Ovary (tissue), 9 donors: ENCODE measurements around the gene SLC25A38. TPM values are rescaled to one million over a fixed set of nuclear protein-coding genes. Genes with fewer than 3 reads are reported as not detected.

Experiments used
- DNase-seq, 5 donors: peaks; one replicate each; pipeline ENCODE4 v3.0.0-alpha.2; 2019 to 2020
- H3K27ac ChIP-seq, 2 donors: fragments of 200-600 bp; one replicate each; pipeline versions ENCODE4 v1.5.1 to v1.8.0; 2019 to 2022
- H3K27me3 ChIP-seq: fragments of 200-600 bp; one replicate; pipeline ENCODE4 v1.8.0; 2022
- H3K36me3 ChIP-seq: fragments of 200-600 bp; sonication (generic); one replicate; pipeline ENCODE4 v1.5.1; 2019
- H3K4me1 ChIP-seq: one replicate; pipeline ENCODE4 v1.8.1; 2013; ENCODE audit warnings: mild to moderate bottlenecking, moderate library complexity; ENCODE audit not compliant: insufficient read depth
- H3K4me3 ChIP-seq: fragments of 200-600 bp; sonication (generic); one replicate; pipeline ENCODE4 v1.5.1; 2017
- H3K9me3 ChIP-seq, 2 donors: fragments of 200-600 bp in 1 of 2; sonication (generic) in 1 of 2; one replicate each; pipeline versions ENCODE4 v1.5.1 to v1.8.1; 2013 to 2019; ENCODE audit warnings: mild to moderate bottlenecking in 1 of 2, moderate library complexity in 1 of 2
- EP300 ChIP-seq: sonication (generic); formaldehyde crosslinking; IDR thresholded peaks from one replicate; pipeline ENCODE4 v1.6.1; 2017; ENCODE audit warnings: antibody characterized with exemption
- POLR2A ChIP-seq: fragments of 450-650 bp; IDR thresholded peaks from one replicate; pipeline ENCODE4 v1.6.1; 2017; ENCODE audit warnings: antibody characterized with exemption, mild to moderate bottlenecking, moderate library complexity
- WGBS, 3 donors: extraction: QIAGEN DNeasy Blood & Tissue Kit in 1 of 3; methylation state at CpG; one replicate each; pipeline versions ENCODE4 v1.1.5 to v1.1.7; 2013 to 2017; 5-methylcytosine and 5-hydroxymethylcytosine counted together
- intact Hi-C, 4 donors: fragments of 100-400 bp; cut with DNase I; formaldehyde crosslinking; loops; one replicate each; pipeline versions ENCODE4 v1.11.0 to v1.15.1; 2022 to 2023
- polyA plus RNA-seq, 2 donors: library from polyadenylated mRNA; stranded (reverse); fragments of 200-250 nt in 1 of 2; fragments of 350-450 nt in 1 of 2; fragmentation: Illumina TruSeq in 1 of 2; extraction: RNeasy Lipid Tissue Mini Kit (QIAGEN cat#74804) in 1 of 2; gene quantifications; one replicate each; pipeline ENCODE4 v1.2.3, GENCODE V29; 2013 to 2014
- total RNA-seq, 7 donors: library from RNA; depleted of rRNA in 2 of 7; stranded (reverse); fragments of >200 nt in 2 of 7; fragmentation: NEBNext Ultra II Directional in 3 of 7; extraction: Animal tissue kit (Norgen Biotek cat#: 25700) in 3 of 7; gene quantifications; one replicate each; pipeline versions ENCODE4 v1.1.0 to v1.2.4, GENCODE V29; 2016 to 2023
- TF ChIP-seq, protein P1 (sequence below), 3 donors: fragments of 450-650 bp in 2 of 3; fragments of 200-600 bp in 1 of 3; IDR thresholded peaks; one replicate each; pipeline versions ENCODE4 v1.5.1 to v1.8.0; 2016 to 2022; ENCODE audit warnings: antibody characterized with exemption in 3 of 3, mild to moderate bottlenecking in 1 of 3
- donor health status: DM: no; HTN: no; CAD: no; lungs with moderate emphysema.
- donor health status: DM: no; HTN: no; CAD: no.
- donor health status: Bipolar disorder and iron deficiency.
- donor health status: DM: yes; HTN: yes; CAD: no.
- donor health status: DM: no; HTN: no; CAD: no.
- donor health status: DM: yes; HTN: yes; CAD: no.

Gene SLC25A38
- total and polyA plus RNA-seq, 9 donors, result 28.8 to 70.5 (median 37.2) TPM

- TF ChIP-seq EP300 (no peak), POLR2A (no peak)
- TF ChIP-seq, protein P1, sequence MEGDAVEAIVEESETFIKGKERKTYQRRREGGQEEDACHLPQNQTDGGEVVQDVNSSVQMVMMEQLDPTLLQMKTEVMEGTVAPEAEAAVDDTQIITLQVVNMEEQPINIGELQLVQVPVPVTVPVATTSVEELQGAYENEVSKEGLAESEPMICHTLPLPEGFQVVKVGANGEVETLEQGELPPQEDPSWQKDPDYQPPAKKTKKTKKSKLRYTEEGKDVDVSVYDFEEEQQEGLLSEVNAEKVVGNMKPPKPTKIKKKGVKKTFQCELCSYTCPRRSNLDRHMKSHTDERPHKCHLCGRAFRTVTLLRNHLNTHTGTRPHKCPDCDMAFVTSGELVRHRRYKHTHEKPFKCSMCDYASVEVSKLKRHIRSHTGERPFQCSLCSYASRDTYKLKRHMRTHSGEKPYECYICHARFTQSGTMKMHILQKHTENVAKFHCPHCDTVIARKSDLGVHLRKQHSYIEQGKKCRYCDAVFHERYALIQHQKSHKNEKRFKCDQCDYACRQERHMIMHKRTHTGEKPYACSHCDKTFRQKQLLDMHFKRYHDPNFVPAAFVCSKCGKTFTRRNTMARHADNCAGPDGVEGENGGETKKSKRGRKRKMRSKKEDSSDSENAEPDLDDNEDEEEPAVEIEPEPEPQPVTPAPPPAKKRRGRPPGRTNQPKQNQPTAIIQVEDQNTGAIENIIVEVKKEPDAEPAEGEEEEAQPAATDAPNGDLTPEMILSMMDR (IDR thresholded peaks at IDR 0.05), result no peak
- Histone ChIP-seq H3K4me1 (peaks cover 7% of the 10 kb centered on the region), H3K9me3 (no peaks in the 10 kb centered on the region), H3K27me3 (no peaks in the 10 kb centered on the region), H3K4me3 (no peak overlapping the region), H3K36me3 (no peaks in the 10 kb centered on the region), H3K27ac (no peak overlapping the region)
- intact Hi-C loops, result loop anchor here in 1 of 4 donors (10.0 kb wide), 1 partner anchor 937 kb away; no protein-coding TSS in a partner anchor
- whole genome bisulfite sequencing, 3 donors, result 91 to 95% (median 95%) methylated on average over 3 of the region's 3 CpGs
- no peak for DNase-seq
Observed at GRCh38 chr3:39381432-39381831, 1.7 kb upstream of the SLC25A38 start.

DNA sequence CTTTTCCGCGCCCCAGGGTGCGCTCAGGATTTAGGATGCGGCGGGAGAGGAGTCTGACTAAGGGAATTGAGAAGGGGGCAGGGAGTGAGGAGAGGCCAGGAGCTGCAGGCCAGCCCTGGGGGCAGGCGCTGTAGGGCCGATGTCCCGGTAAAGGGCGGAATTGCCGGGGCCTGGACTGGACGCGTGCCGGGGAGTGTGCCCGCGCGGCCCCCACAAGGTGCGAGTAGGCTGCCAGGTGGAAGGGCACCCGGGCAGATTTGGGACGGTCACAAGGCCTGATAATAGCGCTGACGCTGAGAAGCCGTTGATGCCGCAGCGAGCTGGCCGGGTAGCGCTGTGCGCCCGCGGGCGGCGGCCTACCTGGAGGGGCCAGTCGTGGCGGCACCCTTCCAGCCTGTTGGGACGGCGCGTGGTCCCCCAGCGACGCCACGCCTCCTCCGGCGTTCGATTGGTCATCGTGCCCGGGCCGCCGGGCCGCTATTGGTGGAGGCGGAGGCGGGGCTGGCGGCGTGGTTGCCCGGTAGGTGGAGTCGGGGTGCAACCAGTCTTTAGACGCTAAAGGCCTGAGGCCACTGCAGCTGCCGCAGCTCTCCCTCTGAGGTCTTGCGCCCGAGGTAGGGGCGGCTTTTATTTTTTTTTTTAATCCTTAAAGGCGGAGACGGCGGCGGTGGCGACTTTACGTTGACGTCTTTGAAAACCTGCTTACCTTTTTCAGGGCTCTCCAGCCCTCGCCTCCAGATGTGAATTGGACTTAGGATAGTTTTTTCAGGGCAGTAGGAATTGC is 903 bp downstream of the SLC25A38 start:
- H3K36me3 ChIP-seq, result no peaks in the 10 kb centered on the region
- peak overlapping the region; percentile 93 for H3K4me3 ChIP-seq
- no peaks in the 10 kb centered on the region for H3K27me3 ChIP-seq
- H3K27ac ChIP-seq, result peak overlapping the region; percentile 88 to 91
- TF ChIP-seq, protein P1 (IDR thresholded peaks at IDR 0.05), result peak in 1 of 3 donors; percentile 43
- TF ChIP-seq EP300 (no peak), POLR2A (peak; percentile 64)
- peak; percentile 95 to 98 (median 96) for DNase-seq
- intact Hi-C loops, result loop anchor here in 2 of 4 donors (1.0 to 10.0 kb wide), 2 partner anchors 22 to 939 kb away; partner anchors contain the start of gene RPSA (in 1 of the 2)
- H3K4me1 ChIP-seq, result peaks cover 10% of the 10 kb centered on the region
- H3K9me3 ChIP-seq, result no peaks in the 10 kb centered on the region
- WGBS, 3 donors, result 0 to 1% (median 0%) methylated on average over 65 to 66 of the region's 66 CpGs

DNA sequence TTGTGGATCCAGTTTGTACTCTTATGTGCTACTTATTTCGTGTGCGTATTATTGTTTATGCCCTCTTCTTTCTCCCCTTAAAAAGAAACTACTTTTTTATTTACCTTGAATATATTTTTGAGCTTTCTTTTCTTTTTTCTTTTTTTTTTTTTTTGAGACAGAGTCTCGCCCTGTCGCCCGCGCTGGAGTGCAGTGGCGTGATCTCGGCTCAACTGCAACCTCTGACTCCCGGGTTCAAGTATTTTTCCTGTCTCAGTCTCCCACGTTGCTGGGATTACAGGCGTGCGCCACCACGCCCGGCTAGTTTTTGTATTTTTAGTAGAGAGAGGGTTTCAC is 1.5 kb downstream of the SLC25A38 start:
- Histone ChIP-seq H3K27ac (peak overlapping the region in 1 of 2 donors; percentile 91), H3K27me3 (no peaks in the 10 kb centered on the region), H3K4me3 (peak overlapping the region; percentile 93), H3K9me3 (no peaks in the 10 kb centered on the region), H3K4me1 (peaks cover 10% of the 10 kb centered on the region), H3K36me3 (no peaks in the 10 kb centered on the region)
- WGBS, 3 donors, result 32 to 49% (median 35%) methylated on average over 14 of the region's 14 CpGs
- TF ChIP-seq POLR2A (no peak), EP300 (no peak)
- TF ChIP-seq, protein P1 (IDR thresholded peaks at IDR 0.05), result no peak
- no peak for DNase-seq
- intact Hi-C loops, result loop anchor here in 1 of 4 donors (10.0 kb wide), 1 partner anchor 940 kb away; no protein-coding TSS in a partner anchor

- intact Hi-C loops, result loop anchor here in 1 of 4 donors (10.0 kb wide), 1 partner anchor 941 kb away; no protein-coding TSS in a partner anchor
- DNase-seq, result no peak
- WGBS, 3 donors, result 53 to 61% (median 54%) methylated on average over 9 of the region's 9 CpGs
- no peaks in the 10 kb centered on the region for H3K9me3 ChIP-seq
- no peaks in the 10 kb centered on the region for H3K27me3 ChIP-seq
- peaks cover 10% of the 10 kb centered on the region for H3K4me1 ChIP-seq
- no peaks in the 10 kb centered on the region for H3K36me3 ChIP-seq
- no peak overlapping the region for H3K27ac ChIP-seq
- H3K4me3 ChIP-seq, result no peak overlapping the region
- TF ChIP-seq, protein P1 (IDR thresholded peaks at IDR 0.05), result no peak
- TF ChIP-seq EP300, result no peak
- no peak for TF ChIP-seq POLR2A
Observed at GRCh38 chr3:39385456-39386090, 2.4 kb downstream of the SLC25A38 start.
